K562 (cell line): Measurements from ENCODE around the gene MIEF2. TPM values are rescaled to one million over a fixed set of nuclear protein-coding genes. Genes with fewer than 3 reads are reported as not detected.

Experiments
- POLR2AphosphoS5 ChIP-seq: IDR thresholded peaks from 2 replicates; pipeline ENCODE4 v1.6.1; 2011; ENCODE audit warnings: mild to moderate bottlenecking, low read depth, low read length, moderate library complexity; ENCODE audit not compliant: control insufficient read depth, insufficient read depth
- POLR2G ChIP-seq: fragments of 200-400 bp; formaldehyde crosslinking; IDR thresholded peaks from 2 replicates; pipeline ENCODE4 v1.6.1; 2017; ENCODE audit warnings: low read depth, mild to moderate bottlenecking, antibody characterized with exemption, low read length, moderate library complexity
- SUPT5H ChIP-seq: fragments of 450-650 bp; IDR thresholded peaks from 2 replicates; pipeline ENCODE4 v1.6.1; 2016
- polyA plus RNA-seq, 8 experiments: library from polyadenylated mRNA; depleted of rRNA in 4 of 8; stranded (reverse) in 5 of 8; unstranded in 3 of 8; fragments of >200 nt; fragmentation: Nextera tagmentation in 2 of 8; fragmentation: Illumina TruSeq in 1 of 8; extraction: Ambion mirVana in 2 of 8; extraction: Trizol in 1 of 8; gene quantifications; 2 replicates each; pipeline versions ENCODE4 v1.2.1 to v1.2.3, GENCODE V29; 2011 to 2014; ENCODE audit warnings: inconsistent platforms in 1 of 8, missing spikeins in 1 of 8
- total RNA-seq, 7 experiments: library from RNA; depleted of rRNA in 6 of 7; stranded (reverse); fragments of >200 nt in 6 of 7; fragmentation: Illumina TruSeq in 2 of 7; extraction: Trizol in 2 of 7; gene quantifications; 2 replicates each; pipeline versions ENCODE4 v1.2.1 to v1.2.3, GENCODE V29; 2011 to 2021; ENCODE audit warnings: low replicate concordance in 1 of 7
- TF ChIP-seq, protein P1 (sequence below): fragments of 200-800 bp; sonication (Bioruptor generic); IDR thresholded peaks from 2 replicates; pipeline ENCODE4 v1.6.1; 2017; ENCODE audit warnings: missing genetic modification characterization, missing compliant biosample characterization
- TF ChIP-seq, protein P2 (sequence below): sonication (generic); formaldehyde crosslinking; IDR thresholded peaks from 2 replicates; pipeline ENCODE4 v1.8.0; 2022; ENCODE audit warnings: mild to moderate bottlenecking, missing genetic modification reagents
- TF ChIP-seq, protein P3 (sequence below): fragments of 450-650 bp; IDR thresholded peaks from 2 replicates; pipeline ENCODE4 v1.6.1; 2016; ENCODE audit warnings: mild to moderate bottlenecking, moderate library complexity
- TF ChIP-seq, protein P4 (sequence below): sonication (generic); formaldehyde crosslinking; IDR thresholded peaks from 2 replicates; pipeline ENCODE4 v1.9.0; 2022; ENCODE audit warnings: mild to moderate bottlenecking, missing genetic modification reagents

MIEF2 gene
- total and polyA plus RNA-seq, 9 of the 15 experiments (the other 6 are each of a cell fraction or from before 2014, with no cell fraction given) = 0.10 to 8.2 (median 2.4) TPM

DNA sequence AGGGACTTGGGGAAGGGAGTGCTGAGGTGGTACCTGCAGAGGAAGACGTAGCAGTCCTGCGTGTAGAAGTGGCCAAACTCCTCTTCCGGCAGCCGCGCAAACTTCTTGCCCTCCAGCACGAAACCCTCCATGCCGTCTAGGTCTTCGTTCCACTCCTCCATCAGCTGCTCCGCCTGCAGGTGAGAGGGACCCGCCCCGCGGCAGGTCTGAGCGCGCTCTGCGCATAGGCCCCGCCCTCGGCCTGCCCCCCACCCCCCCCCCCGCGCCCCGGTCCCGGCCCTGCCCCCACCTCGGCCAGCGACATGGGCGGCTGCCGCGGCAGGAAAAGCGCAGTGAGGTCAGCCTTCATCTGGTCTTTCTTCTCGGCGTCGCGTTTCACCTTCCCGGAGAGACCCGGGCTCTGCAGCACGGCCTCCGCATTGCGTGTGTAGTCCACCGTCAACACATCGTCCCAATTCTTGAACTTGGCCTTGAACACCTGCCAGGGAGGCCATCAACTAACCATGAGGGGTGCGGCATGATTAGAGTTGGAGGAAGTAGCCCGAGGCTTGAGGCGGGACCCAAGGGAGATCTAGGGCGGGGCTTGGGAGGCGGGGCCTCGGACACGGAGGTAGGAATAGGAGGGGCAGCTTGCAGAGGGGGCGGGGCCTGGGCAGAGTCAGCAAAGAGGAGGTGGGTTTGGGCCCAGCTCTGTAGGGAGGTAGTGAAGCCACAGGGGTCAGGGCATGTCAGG is 13.4 kb upstream of the MIEF2 start (continued):
- TF ChIP-seq, protein P1, sequence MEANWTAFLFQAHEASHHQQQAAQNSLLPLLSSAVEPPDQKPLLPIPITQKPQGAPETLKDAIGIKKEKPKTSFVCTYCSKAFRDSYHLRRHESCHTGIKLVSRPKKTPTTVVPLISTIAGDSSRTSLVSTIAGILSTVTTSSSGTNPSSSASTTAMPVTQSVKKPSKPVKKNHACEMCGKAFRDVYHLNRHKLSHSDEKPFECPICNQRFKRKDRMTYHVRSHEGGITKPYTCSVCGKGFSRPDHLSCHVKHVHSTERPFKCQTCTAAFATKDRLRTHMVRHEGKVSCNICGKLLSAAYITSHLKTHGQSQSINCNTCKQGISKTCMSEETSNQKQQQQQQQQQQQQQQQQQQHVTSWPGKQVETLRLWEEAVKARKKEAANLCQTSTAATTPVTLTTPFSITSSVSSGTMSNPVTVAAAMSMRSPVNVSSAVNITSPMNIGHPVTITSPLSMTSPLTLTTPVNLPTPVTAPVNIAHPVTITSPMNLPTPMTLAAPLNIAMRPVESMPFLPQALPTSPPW (CRISPR knock-in tag) = peak; percentile 88
- TF ChIP-seq, protein P2, sequence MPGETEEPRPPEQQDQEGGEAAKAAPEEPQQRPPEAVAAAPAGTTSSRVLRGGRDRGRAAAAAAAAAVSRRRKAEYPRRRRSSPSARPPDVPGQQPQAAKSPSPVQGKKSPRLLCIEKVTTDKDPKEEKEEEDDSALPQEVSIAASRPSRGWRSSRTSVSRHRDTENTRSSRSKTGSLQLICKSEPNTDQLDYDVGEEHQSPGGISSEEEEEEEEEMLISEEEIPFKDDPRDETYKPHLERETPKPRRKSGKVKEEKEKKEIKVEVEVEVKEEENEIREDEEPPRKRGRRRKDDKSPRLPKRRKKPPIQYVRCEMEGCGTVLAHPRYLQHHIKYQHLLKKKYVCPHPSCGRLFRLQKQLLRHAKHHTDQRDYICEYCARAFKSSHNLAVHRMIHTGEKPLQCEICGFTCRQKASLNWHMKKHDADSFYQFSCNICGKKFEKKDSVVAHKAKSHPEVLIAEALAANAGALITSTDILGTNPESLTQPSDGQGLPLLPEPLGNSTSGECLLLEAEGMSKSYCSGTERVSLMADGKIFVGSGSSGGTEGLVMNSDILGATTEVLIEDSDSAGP (CRISPR knock-in tag) = no peak
- TF ChIP-seq POLR2G (peak; percentile 58), POLR2AphosphoS5 (0 out of 2 replicates have a peak, but pooled peaks have one; percentile 14), SUPT5H (peak; percentile 44; the same call in 1 of the 2 replicates)
- TF ChIP-seq, protein P3, sequence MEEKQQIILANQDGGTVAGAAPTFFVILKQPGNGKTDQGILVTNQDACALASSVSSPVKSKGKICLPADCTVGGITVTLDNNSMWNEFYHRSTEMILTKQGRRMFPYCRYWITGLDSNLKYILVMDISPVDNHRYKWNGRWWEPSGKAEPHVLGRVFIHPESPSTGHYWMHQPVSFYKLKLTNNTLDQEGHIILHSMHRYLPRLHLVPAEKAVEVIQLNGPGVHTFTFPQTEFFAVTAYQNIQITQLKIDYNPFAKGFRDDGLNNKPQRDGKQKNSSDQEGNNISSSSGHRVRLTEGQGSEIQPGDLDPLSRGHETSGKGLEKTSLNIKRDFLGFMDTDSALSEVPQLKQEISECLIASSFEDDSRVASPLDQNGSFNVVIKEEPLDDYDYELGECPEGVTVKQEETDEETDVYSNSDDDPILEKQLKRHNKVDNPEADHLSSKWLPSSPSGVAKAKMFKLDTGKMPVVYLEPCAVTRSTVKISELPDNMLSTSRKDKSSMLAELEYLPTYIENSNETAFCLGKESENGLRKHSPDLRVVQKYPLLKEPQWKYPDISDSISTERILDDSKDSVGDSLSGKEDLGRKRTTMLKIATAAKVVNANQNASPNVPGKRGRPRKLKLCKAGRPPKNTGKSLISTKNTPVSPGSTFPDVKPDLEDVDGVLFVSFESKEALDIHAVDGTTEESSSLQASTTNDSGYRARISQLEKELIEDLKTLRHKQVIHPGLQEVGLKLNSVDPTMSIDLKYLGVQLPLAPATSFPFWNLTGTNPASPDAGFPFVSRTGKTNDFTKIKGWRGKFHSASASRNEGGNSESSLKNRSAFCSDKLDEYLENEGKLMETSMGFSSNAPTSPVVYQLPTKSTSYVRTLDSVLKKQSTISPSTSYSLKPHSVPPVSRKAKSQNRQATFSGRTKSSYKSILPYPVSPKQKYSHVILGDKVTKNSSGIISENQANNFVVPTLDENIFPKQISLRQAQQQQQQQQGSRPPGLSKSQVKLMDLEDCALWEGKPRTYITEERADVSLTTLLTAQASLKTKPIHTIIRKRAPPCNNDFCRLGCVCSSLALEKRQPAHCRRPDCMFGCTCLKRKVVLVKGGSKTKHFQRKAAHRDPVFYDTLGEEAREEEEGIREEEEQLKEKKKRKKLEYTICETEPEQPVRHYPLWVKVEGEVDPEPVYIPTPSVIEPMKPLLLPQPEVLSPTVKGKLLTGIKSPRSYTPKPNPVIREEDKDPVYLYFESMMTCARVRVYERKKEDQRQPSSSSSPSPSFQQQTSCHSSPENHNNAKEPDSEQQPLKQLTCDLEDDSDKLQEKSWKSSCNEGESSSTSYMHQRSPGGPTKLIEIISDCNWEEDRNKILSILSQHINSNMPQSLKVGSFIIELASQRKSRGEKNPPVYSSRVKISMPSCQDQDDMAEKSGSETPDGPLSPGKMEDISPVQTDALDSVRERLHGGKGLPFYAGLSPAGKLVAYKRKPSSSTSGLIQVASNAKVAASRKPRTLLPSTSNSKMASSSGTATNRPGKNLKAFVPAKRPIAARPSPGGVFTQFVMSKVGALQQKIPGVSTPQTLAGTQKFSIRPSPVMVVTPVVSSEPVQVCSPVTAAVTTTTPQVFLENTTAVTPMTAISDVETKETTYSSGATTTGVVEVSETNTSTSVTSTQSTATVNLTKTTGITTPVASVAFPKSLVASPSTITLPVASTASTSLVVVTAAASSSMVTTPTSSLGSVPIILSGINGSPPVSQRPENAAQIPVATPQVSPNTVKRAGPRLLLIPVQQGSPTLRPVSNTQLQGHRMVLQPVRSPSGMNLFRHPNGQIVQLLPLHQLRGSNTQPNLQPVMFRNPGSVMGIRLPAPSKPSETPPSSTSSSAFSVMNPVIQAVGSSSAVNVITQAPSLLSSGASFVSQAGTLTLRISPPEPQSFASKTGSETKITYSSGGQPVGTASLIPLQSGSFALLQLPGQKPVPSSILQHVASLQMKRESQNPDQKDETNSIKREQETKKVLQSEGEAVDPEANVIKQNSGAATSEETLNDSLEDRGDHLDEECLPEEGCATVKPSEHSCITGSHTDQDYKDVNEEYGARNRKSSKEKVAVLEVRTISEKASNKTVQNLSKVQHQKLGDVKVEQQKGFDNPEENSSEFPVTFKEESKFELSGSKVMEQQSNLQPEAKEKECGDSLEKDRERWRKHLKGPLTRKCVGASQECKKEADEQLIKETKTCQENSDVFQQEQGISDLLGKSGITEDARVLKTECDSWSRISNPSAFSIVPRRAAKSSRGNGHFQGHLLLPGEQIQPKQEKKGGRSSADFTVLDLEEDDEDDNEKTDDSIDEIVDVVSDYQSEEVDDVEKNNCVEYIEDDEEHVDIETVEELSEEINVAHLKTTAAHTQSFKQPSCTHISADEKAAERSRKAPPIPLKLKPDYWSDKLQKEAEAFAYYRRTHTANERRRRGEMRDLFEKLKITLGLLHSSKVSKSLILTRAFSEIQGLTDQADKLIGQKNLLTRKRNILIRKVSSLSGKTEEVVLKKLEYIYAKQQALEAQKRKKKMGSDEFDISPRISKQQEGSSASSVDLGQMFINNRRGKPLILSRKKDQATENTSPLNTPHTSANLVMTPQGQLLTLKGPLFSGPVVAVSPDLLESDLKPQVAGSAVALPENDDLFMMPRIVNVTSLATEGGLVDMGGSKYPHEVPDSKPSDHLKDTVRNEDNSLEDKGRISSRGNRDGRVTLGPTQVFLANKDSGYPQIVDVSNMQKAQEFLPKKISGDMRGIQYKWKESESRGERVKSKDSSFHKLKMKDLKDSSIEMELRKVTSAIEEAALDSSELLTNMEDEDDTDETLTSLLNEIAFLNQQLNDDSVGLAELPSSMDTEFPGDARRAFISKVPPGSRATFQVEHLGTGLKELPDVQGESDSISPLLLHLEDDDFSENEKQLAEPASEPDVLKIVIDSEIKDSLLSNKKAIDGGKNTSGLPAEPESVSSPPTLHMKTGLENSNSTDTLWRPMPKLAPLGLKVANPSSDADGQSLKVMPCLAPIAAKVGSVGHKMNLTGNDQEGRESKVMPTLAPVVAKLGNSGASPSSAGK = peak; percentile 62
- TF ChIP-seq, protein P4, sequence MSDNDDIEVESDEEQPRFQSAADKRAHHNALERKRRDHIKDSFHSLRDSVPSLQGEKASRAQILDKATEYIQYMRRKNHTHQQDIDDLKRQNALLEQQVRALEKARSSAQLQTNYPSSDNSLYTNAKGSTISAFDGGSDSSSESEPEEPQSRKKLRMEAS (CRISPR knock-in tag) = 0 out of 2 replicates have a peak, but pooled peaks have one; percentile 28
- TF ChIP-seq, all 486 proteins: peak for 25
